ENCODE measurements around the gene OR8G1. TPM values are rescaled to one million over a fixed set of nuclear protein-coding genes. Genes with fewer than 3 reads are reported as not detected.
"Not testable (repeated sequence)": the region's sequence is repeated elsewhere in the genome, so short reads cannot be mapped to it uniquely, and the experiment has no call there.

OR8G1 gene
- total RNA-seq, 2 donors from 2014 or later: not detected

DNA sequence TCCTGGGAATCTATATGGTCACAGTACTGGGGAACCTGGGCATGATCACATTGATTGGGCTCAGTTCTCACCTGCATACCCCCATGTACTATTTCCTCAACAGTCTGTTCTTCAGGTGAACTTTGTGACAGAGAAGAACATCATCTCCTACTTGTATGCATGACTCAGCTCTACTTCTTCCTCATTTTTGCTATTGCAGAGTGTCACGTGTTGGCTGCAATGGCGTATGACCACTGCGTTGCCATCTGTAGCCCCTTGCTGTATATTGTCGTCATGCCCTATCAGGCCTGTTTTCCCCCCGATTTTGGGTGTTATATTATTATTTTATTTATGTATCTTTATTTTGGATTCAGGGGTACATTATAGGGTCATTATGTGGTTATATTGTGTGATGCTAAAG lies 2.4 kb upstream of the OR8G1 start:
- TF ChIP-seq, protein P1, sequence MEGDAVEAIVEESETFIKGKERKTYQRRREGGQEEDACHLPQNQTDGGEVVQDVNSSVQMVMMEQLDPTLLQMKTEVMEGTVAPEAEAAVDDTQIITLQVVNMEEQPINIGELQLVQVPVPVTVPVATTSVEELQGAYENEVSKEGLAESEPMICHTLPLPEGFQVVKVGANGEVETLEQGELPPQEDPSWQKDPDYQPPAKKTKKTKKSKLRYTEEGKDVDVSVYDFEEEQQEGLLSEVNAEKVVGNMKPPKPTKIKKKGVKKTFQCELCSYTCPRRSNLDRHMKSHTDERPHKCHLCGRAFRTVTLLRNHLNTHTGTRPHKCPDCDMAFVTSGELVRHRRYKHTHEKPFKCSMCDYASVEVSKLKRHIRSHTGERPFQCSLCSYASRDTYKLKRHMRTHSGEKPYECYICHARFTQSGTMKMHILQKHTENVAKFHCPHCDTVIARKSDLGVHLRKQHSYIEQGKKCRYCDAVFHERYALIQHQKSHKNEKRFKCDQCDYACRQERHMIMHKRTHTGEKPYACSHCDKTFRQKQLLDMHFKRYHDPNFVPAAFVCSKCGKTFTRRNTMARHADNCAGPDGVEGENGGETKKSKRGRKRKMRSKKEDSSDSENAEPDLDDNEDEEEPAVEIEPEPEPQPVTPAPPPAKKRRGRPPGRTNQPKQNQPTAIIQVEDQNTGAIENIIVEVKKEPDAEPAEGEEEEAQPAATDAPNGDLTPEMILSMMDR (IDR thresholded peaks at IDR 0.05): no peak
- Histone ChIP-seq H3K4me3 (no peak overlapping the region), H3K9me3 (no peaks in the 10 kb centered on the region), H3K36me3 (no peaks in the 10 kb centered on the region), H3K27ac (no peak overlapping the region), H3K4me1 (ENCODE audit: control insufficient read depth in 1 of 2, low read depth in 2 of 2) (no peaks in the 10 kb centered on the region), H3K27me3 (replicated peaks; ENCODE audit: insufficient read depth) (no peaks in the 10 kb centered on the region)
- DNase-seq (ENCODE audit: low spot score) (no peak), ATAC-seq (ENCODE audit: insufficient number of reproducible peaks, low FRiP score, low read depth) (no peak)

GRCh38 chr11:124249869-124250268 lies 9.0 kb downstream of the OR8G1 start:
- H3K9me3 ChIP-seq; H3K27ac ChIP-seq; H3K4me3 ChIP-seq; H3K27me3 ChIP-seq (replicated peaks; ENCODE audit: insufficient read depth); H3K36me3 ChIP-seq; H3K4me1 ChIP-seq (ENCODE audit: control insufficient read depth in 1 of 2, low read depth in 2 of 2); DNase-seq (ENCODE audit: low spot score); ATAC-seq (ENCODE audit: insufficient number of reproducible peaks, low FRiP score, low read depth): not testable (repeated sequence)

GRCh38 chr11:124256076-124256475 lies 15.2 kb downstream of the OR8G1 start, which contains the start of gene OR8G5:
TSS of gene OR8G5 (plus strand) at chr11:124256376. CDS start at chr11:124264932, 8,556 bp downstream.
- TF ChIP-seq, protein P1 (IDR thresholded peaks at IDR 0.05): no peak
- DNase-seq (ENCODE audit: low spot score) (no peak), ATAC-seq (ENCODE audit: insufficient number of reproducible peaks, low FRiP score, low read depth) (no peak)
- Histone ChIP-seq H3K27ac (no peak within 1 kb of the TSS), H3K9me3 (no peaks in the 10 kb centered on the region), H3K27me3 (replicated peaks; ENCODE audit: insufficient read depth) (no peaks in the 10 kb centered on the region), H3K4me1 (ENCODE audit: control insufficient read depth in 1 of 2, low read depth in 2 of 2) (no peaks in the 10 kb centered on the region), H3K4me3 (no peak within 1 kb of the TSS), H3K36me3 (no peaks in the 10 kb centered on the region)

GRCh38 chr11:124265041-124265440 lies 24.1 kb downstream of the OR8G1 start:
- not testable (repeated sequence) for H3K9me3 ChIP-seq; H3K27ac ChIP-seq; DNase-seq (ENCODE audit: low spot score); H3K4me1 ChIP-seq (ENCODE audit: control insufficient read depth in 1 of 2, low read depth in 2 of 2); H3K27me3 ChIP-seq (replicated peaks; ENCODE audit: insufficient read depth); H3K4me3 ChIP-seq; ATAC-seq (ENCODE audit: insufficient number of reproducible peaks, low FRiP score, low read depth); H3K36me3 ChIP-seq

- ATAC-seq (ENCODE audit: insufficient number of reproducible peaks, low FRiP score, low read depth); H3K4me3 ChIP-seq; H3K27me3 ChIP-seq (replicated peaks; ENCODE audit: insufficient read depth); H3K9me3 ChIP-seq; DNase-seq (ENCODE audit: low spot score); H3K36me3 ChIP-seq; H3K4me1 ChIP-seq (ENCODE audit: control insufficient read depth in 1 of 2, low read depth in 2 of 2); H3K27ac ChIP-seq: not testable (repeated sequence)
Observed at GRCh38 chr11:124270886-124271285, 30.0 kb downstream of the OR8G1 start.

DNA sequence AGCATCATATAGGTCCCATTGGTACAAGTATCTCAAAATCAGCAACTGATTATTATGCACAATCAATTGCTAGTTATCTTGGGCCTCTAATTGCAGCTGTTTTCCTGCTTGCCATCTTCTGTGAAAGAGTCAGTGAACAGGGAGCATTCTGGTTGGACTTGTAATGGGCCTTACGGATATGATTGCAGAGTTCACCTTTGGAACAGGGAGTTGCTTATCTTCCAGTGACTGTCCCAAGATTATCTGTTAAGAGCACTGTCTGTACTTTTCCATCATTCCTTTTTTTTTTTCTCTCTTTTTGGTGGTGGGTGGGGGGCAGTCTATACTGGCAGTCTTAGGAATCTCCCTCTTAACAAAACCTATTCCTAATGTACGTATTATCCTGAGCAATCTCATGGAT lies 33.1 kb downstream of the OR8G1 start:
- ATAC-seq (ENCODE audit: insufficient number of reproducible peaks, low FRiP score, low read depth) (no peak), DNase-seq (ENCODE audit: low spot score) (no peak)

More for the DNA sequence above, 33.1 kb downstream of the OR8G1 start:
- no peak overlapping the region for H3K4me3 ChIP-seq
- TF ChIP-seq, protein P1 (IDR thresholded peaks at IDR 0.05): no peak
- H3K27ac ChIP-seq: no peak overlapping the region
- H3K27me3 ChIP-seq (replicated peaks; ENCODE audit: insufficient read depth): no peaks in the 10 kb centered on the region
- H3K36me3 ChIP-seq: no peaks in the 10 kb centered on the region
- H3K9me3 ChIP-seq: no peaks in the 10 kb centered on the region
- H3K4me1 ChIP-seq (ENCODE audit: control insufficient read depth in 1 of 2, low read depth in 2 of 2): no peaks in the 10 kb centered on the region
